PFSK-1 (cell line): ENCODE data around the gene SPEG.

Experiments
- FOXP2 ChIP-seq: optimal IDR thresholded peaks from 2 replicates; pipeline ENCODE3; 2011; ENCODE audit warnings: borderline replicate concordance, control low read depth, inconsistent platforms; ENCODE audit not compliant: insufficient read depth; ENCODE audit errors: extremely low read length, extremely low read depth
- POLR2AphosphoS5 ChIP-seq: IDR thresholded peaks from 2 replicates; pipeline ENCODE4 v1.6.1; 2012; ENCODE audit warnings: low read depth, mild to moderate bottlenecking, control low read depth, low read length, moderate library complexity
- REST ChIP-seq, 2 experiments: IDR thresholded peaks; 2 replicates each; pipeline versions ENCODE4 v1.6.1 to v1.8.0; 2011 to 2012; ENCODE audit warnings: low read depth in 2 of 2, low read length in 2 of 2, control low read depth in 1 of 2, inconsistent platforms in 1 of 2, mild to moderate bottlenecking in 1 of 2, moderate library complexity in 1 of 2; ENCODE audit not compliant: insufficient read depth in 1 of 2
- SIN3A ChIP-seq: IDR thresholded peaks from 2 replicates; pipeline ENCODE4 v1.6.1; 2012; ENCODE audit warnings: mild to moderate bottlenecking, low read length, moderate library complexity, borderline replicate concordance; ENCODE audit not compliant: insufficient read depth
- TAF1 ChIP-seq: IDR thresholded peaks from 2 replicates; pipeline ENCODE4 v1.6.1; 2012; ENCODE audit warnings: low read length, control low read depth, borderline replicate concordance; ENCODE audit not compliant: insufficient read depth

The SPEG gene

DNA sequence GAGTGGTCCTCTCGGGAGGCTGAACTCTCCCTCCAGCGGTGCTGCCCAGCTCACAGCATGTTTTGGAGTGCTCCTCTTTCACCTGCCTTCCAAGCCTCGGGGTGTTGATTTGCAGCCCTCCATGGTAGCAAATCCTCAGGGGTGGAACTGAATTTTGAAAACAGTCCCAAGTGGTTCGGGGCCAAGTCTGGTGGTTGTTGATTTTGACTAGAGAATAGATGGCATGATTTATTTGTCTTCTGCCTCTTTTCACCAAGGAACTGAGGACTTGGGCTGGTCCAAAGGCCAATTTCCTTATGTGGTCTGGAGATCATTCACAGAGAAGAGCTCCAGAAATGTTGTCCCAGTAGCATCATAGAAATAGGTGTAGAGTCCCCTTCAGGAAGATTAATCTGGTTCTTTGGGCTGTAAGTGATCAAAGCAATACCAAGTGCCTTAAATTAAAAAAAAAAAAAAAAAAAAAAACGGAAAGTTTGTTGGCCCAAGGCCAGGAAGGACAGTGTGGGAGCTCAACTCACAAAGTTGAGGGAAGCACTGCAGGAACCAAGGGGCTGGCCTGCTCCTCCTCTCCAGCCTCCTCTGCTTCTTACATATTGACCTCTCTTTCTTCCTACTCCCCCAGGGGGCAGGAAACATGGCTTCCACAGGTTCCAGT is 18.9 kb upstream of the SPEG start:
- no peak for TF ChIP-seq SIN3A

GRCh38 chr2:219416235-219416602 is 18.4 kb upstream of the SPEG start:
- TF ChIP-seq TAF1, result no peak
- no peak for TF ChIP-seq REST (IDR thresholded peaks at IDR 0.05; ENCODE audit: insufficient read depth in 1 of 2, low read depth in 2 of 2, low read length in 2 of 2)
- TF ChIP-seq FOXP2, result no peak
- no peak for TF ChIP-seq POLR2AphosphoS5
- TF ChIP-seq SIN3A, result no peak

DNA sequence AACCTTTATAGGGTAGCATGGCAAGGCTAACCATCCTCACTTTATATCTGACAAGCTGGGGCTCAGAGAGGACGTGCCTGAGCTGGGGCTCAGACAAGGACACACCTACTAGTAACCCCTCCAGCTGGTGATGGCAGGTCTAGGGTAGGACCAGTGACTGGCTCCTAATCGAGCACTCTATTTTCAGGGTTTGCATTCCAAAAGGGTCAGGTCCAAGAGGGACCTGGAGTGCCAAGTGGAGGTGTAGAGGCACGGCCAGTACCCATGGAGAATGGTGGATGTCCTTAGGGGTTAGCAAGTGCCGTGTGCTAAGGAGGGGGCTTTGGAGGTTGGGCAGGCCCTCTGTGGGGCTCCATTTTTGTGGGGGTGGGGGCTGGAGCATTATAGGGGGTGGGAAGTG is 17.7 kb upstream of the SPEG start:
- TF ChIP-seq SIN3A (no peak), FOXP2 (no peak), REST (IDR thresholded peaks at IDR 0.05; ENCODE audit: insufficient read depth in 1 of 2, low read depth in 2 of 2, low read length in 2 of 2) (no peak), POLR2AphosphoS5 (no peak), TAF1 (no peak)

DNA sequence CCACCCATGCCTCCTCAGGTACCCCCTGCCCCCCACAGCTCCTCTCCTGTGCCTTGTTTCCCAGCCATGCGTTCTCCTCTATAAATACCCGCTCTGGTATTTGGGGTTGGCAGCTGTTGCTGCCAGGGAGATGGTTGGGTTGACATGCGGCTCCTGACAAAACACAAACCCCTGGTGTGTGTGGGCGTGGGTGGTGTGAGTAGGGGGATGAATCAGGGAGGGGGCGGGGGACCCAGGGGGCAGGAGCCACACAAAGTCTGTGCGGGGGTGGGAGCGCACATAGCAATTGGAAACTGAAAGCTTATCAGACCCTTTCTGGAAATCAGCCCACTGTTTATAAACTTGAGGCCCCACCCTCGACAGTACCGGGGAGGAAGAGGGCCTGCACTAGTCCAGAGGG is 17.3 kb upstream of the SPEG start:
- TF ChIP-seq REST (IDR thresholded peaks at IDR 0.05; ENCODE audit: insufficient read depth in 1 of 2, low read depth in 2 of 2, low read length in 2 of 2) (no peak), SIN3A (no peak), POLR2AphosphoS5 (no peak), FOXP2 (no peak), TAF1 (no peak)

DNA sequence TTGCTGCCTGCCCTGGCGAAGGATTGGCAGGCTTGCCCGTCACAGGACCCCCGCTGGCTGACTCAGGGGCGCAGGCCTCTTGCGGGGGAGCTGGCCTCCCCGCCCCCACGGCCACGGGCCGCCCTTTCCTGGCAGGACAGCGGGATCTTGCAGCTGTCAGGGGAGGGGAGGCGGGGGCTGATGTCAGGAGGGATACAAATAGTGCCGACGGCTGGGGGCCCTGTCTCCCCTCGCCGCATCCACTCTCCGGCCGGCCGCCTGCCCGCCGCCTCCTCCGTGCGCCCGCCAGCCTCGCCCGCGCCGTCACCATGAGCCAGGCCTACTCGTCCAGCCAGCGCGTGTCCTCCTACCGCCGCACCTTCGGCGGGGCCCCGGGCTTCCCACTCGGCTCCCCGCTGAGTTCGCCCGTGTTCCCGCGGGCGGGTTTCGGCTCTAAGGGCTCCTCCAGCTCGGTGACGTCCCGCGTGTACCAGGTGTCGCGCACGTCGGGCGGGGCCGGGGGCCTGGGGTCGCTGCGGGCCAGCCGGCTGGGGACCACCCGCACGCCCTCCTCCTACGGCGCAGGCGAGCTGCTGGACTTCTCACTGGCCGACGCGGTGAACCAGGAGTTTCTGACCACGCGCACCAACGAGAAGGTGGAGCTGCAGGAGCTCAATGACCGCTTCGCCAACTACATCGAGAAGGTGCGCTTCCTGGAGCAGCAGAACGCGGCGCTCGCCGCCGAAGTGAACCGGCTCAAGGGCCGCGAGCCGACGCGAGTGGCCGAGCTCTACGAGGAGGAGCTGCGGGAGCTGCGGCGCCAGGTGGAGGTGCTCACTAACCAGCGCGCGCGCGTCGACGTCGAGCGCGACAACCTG is 16.3 kb upstream of the SPEG start, which contains the start of gene DES:
TSS of gene DES (plus strand) at position 223 of the 857 bp plus-strand sequence. CDS start at position 309, 86 bp downstream.
- TF ChIP-seq TAF1, result no peak
- TF ChIP-seq POLR2AphosphoS5, result no peak
- TF ChIP-seq FOXP2, result no peak
- TF ChIP-seq SIN3A, result no peak
- no peak for TF ChIP-seq REST (IDR thresholded peaks at IDR 0.05; ENCODE audit: insufficient read depth in 1 of 2, low read depth in 2 of 2, low read length in 2 of 2)
